A549 (cell line): ENCODE data around the gene MCTP1. TPM values are rescaled to one million over a fixed set of nuclear protein-coding genes. Genes with fewer than 3 reads are reported as not detected.

Source experiments
- ATAC-seq, 2 experiments: fragments of 200-7000 bp in 1 of 2; fragments of >200 bp in 1 of 2; cut with Nextera tagmentation in 1 of 2; cut with Tn5 transposase in 1 of 2; 3 replicates each; pipeline versions ENCODE4 v1.8.0 to v1.9.1; 2018 to 2020; ENCODE audit warnings: mild to moderate bottlenecking in 1 of 2, moderate library complexity in 1 of 2
- CTCF ChIA-PET: fragments of 300-600 bp; sonication (Branson Sonifier 250); formaldehyde crosslinking; extraction: SDS; loops from one replicate; lab custom pipeline; 2021; ENCODE audit warnings: antibody characterized with exemption, inconsistent platforms; lab: Yijun Ruan, JAX
- POLR2A ChIA-PET: fragments of 350-600 bp; formaldehyde crosslinking; extraction: SDS; loops from one replicate; lab custom pipeline; 2021; ENCODE audit warnings: antibody characterized with exemption, inconsistent platforms; lab: Yijun Ruan, JAX
- DNase-seq, 2 experiments: peaks; one replicate each; pipeline versions ENCODE4 v3.0.0 to v3.0.0-alpha.2; 2011 to 2016; ENCODE audit warnings: low read depth in 1 of 2, low spot score in 1 of 2
- FAIRE-seq: peaks from 2 replicates; lab custom pipeline; 2011; peaks lifted over from hg19 to GRCh38; lab: Jason Lieb, UNC
- H3K27ac ChIP-seq, 2 experiments: fragments of >200 bp; sonication (Bioruptor Twin); formaldehyde crosslinking; 3 replicates each; pipeline ENCODE4 v1.5.1; 2016 to 2017
- H3K4me1 ChIP-seq: fragments of >200 bp; sonication (Bioruptor Twin); formaldehyde crosslinking; 3 replicates; pipeline ENCODE4 v1.6.1; 2016
- H3K4me2 ChIP-seq: fragments of >200 bp; sonication (Bioruptor Twin); formaldehyde crosslinking; 3 replicates; pipeline ENCODE4 v1.6.1; 2016
- H3K4me3 ChIP-seq: fragments of >200 bp; sonication (Bioruptor Twin); formaldehyde crosslinking; 3 replicates; pipeline ENCODE4 v1.5.1; 2016
- H3K9me3 ChIP-seq: fragments of >200 bp; sonication (Bioruptor Twin); formaldehyde crosslinking; 3 replicates; pipeline ENCODE4 v1.6.1; 2016
- CBX2 ChIP-seq: fragments of 200-600 bp; sonication (generic); IDR thresholded peaks from 2 replicates; pipeline ENCODE4 v1.6.1; 2016; ENCODE audit warnings: low read depth, mild to moderate bottlenecking, borderline replicate concordance
- CTCF ChIP-seq: fragments of >200 bp; sonication (Bioruptor Twin); formaldehyde crosslinking; IDR thresholded peaks from 3 replicates; pipeline ENCODE4 v1.5.1; 2016
- EHF ChIP-seq: fragments of 250-450 bp; sonication (Bioruptor Pico); IDR thresholded peaks from 2 replicates; pipeline ENCODE4 v1.5.0; 2020; ENCODE audit warnings: mild to moderate bottlenecking
- EHMT2 ChIP-seq: fragments of 200-600 bp; sonication (generic); IDR thresholded peaks from 2 replicates; pipeline ENCODE4 v1.6.1; 2016; ENCODE audit warnings: antibody characterized with exemption, low read depth, mild to moderate bottlenecking, moderate library complexity
- EP300 ChIP-seq, 2 experiments: fragments of >200 bp; sonication (Bioruptor Twin); formaldehyde crosslinking; IDR thresholded peaks; 2 replicates in 1 of 2; 3 replicates in 1 of 2; pipeline ENCODE4 v1.6.1; 2016 to 2017
- FOSB ChIP-seq: fragments of 250-450 bp; sonication (Bioruptor Pico); IDR thresholded peaks from 2 replicates; pipeline ENCODE4 v1.5.0; 2020; ENCODE audit warnings: mild to moderate bottlenecking, moderate library complexity
- FOSL2 ChIP-seq, 2 experiments: fragments of 450-650 bp in 1 of 2; fragments of >200 bp in 1 of 2; sonication (Bioruptor Twin) in 1 of 2; formaldehyde crosslinking; IDR thresholded peaks; 2 replicates each; pipeline versions ENCODE4 v1.5.0 to v1.6.1; 2016 to 2020; ENCODE audit warnings: mild to moderate bottlenecking in 1 of 2, moderate library complexity in 1 of 2
- FOXS1 ChIP-seq: fragments of 250-450 bp; sonication (Bioruptor Pico); IDR thresholded peaks from 2 replicates; pipeline ENCODE4 v1.5.0; 2020; ENCODE audit warnings: mild to moderate bottlenecking, moderate library complexity
- GATA3 ChIP-seq: IDR thresholded peaks from 2 replicates; pipeline ENCODE4 v1.6.1; 2012; ENCODE audit warnings: borderline replicate concordance
- HOXA7 ChIP-seq: fragments of 250-450 bp; sonication (Bioruptor Pico); IDR thresholded peaks from 2 replicates; pipeline ENCODE4 v1.5.0; 2020; ENCODE audit warnings: mild to moderate bottlenecking, moderate library complexity
- HOXB13 ChIP-seq: fragments of 250-450 bp; sonication (Bioruptor Pico); IDR thresholded peaks from 2 replicates; pipeline ENCODE4 v1.5.0; 2020; ENCODE audit warnings: low read depth, mild to moderate bottlenecking, moderate library complexity
- HOXB5 ChIP-seq: fragments of 250-450 bp; sonication (Bioruptor Pico); IDR thresholded peaks from 2 replicates; pipeline ENCODE4 v1.5.0; 2020; ENCODE audit warnings: mild to moderate bottlenecking, moderate library complexity
- JUNB ChIP-seq: fragments of >200 bp; sonication (Bioruptor Twin); formaldehyde crosslinking; IDR thresholded peaks from 2 replicates; pipeline ENCODE4 v1.6.1; 2016
- KDM1A ChIP-seq: fragments of 200-600 bp; sonication (generic); IDR thresholded peaks from 2 replicates; pipeline ENCODE4 v1.6.1; 2016; ENCODE audit warnings: low read depth, mild to moderate bottlenecking
- KDM5A ChIP-seq: fragments of 200-600 bp; sonication (generic); IDR thresholded peaks from 2 replicates; pipeline ENCODE4 v1.6.1; 2016; ENCODE audit warnings: antibody characterized with exemption, mild to moderate bottlenecking
- MAFK ChIP-seq: fragments of 450-650 bp; IDR thresholded peaks from 2 replicates; pipeline ENCODE4 v1.6.1; 2014; ENCODE audit not compliant: partially characterized antibody
- NPAS2 ChIP-seq: fragments of 250-450 bp; sonication (Bioruptor Pico); IDR thresholded peaks from 2 replicates; pipeline ENCODE4 v1.8.0; 2022; ENCODE audit warnings: mild to moderate bottlenecking, moderate library complexity, borderline replicate concordance
- POLR2A ChIP-seq: IDR thresholded peaks from 2 replicates; pipeline ENCODE4 v1.6.1; 2012; ENCODE audit warnings: mild to moderate bottlenecking, low read length
- RCOR1 ChIP-seq: fragments of 150-350 bp; IDR thresholded peaks from 2 replicates; pipeline ENCODE4 v1.6.1; 2014; ENCODE audit warnings: antibody characterized with exemption, low read length, low read depth
- REST ChIP-seq: fragments of 200-600 bp; sonication (generic); IDR thresholded peaks from 2 replicates; pipeline ENCODE4 v1.6.1; 2016; ENCODE audit warnings: antibody characterized with exemption, mild to moderate bottlenecking, moderate library complexity
- RFX5 ChIP-seq: fragments of 450-650 bp; IDR thresholded peaks from 2 replicates; pipeline ENCODE4 v1.7.1; 2014; ENCODE audit warnings: antibody characterized with exemption, mild to moderate bottlenecking, moderate library complexity
- TFCP2L1 ChIP-seq: fragments of 250-450 bp; sonication (Bioruptor Pico); IDR thresholded peaks from 2 replicates; pipeline ENCODE4 v1.5.0; 2021; ENCODE audit warnings: mild to moderate bottlenecking
- ZC3H11A ChIP-seq: fragments of 450-650 bp; IDR thresholded peaks from 2 replicates; pipeline ENCODE4 v1.6.1; 2014; ENCODE audit warnings: antibody characterized with exemption, mild to moderate bottlenecking
- ZSCAN20 ChIP-seq: fragments of 250-450 bp; sonication (Bioruptor Pico); IDR thresholded peaks from 2 replicates; pipeline ENCODE4 v1.8.0; 2022; ENCODE audit warnings: mild to moderate bottlenecking, moderate library complexity
- WGBS: methylation state at CpG from one replicate; pipeline ENCODE4 v1.1.6; 2017; ENCODE audit errors: missing lambda C conversion rate; 5-methylcytosine and 5-hydroxymethylcytosine counted together
- polyA plus RNA-seq, 4 experiments: library from polyadenylated mRNA; depleted of rRNA in 3 of 4; stranded (reverse); fragments of >200 nt; fragmentation: RNase III in 1 of 4; extraction: RNeasy Plus Mini Kit Qiagen cat#74134 plus additional on column Dnase treatment in 1 of 4; gene quantifications; 2 replicates in 3 of 4; 3 replicates in 1 of 4; pipeline ENCODE4 v1.2.3, GENCODE V29; 2011 to 2017

The MCTP1 gene
- polyA plus RNA-seq, 2 of the 4 experiments (the other 2 are of a cell fraction): 5.4 to 6.9 TPM

DNA sequence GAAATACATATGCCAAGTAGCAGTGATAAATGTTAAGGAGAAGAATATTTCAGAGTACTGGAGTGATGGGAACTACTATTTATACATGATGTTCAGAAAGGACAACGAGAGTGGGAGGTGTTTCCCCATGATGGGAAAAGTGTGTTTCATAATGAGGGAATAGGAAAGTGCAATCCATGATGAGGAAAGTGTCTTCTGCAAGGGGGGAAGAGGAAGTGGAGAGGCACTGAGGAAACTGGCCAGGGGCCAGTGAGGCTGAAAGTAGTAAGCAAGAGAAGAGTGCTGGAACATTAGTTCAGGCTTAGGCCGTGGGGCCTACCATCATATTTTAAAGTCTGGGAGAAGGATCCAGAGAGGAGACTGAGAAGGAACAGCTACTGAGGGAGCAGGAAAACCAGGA is 339.2 kb downstream of the MCTP1 start:
- POLR2A ChIA-PET: no interaction called here
- Histone ChIP-seq H3K4me2 (no peak overlapping the region), H3K4me3 (no peak overlapping the region), H3K27ac (no peak overlapping the region), H3K9me3 (no peaks in the 10 kb centered on the region), H3K4me1 (no peaks in the 10 kb centered on the region)
- TF ChIP-seq HOXB5 (CRISPR knock-in tag) (no peak), CTCF (no peak), POLR2A (no peak), ZSCAN20 (CRISPR knock-in tag) (no peak), HOXA7 (CRISPR knock-in tag) (no peak), EP300 (IDR thresholded peaks at IDR 0.05) (no peak), TFCP2L1 (no peak), GATA3 (no peak), HOXB13 (CRISPR knock-in tag) (no peak), JUNB (no peak), EHMT2 (no peak), FOXS1 (CRISPR knock-in tag) (no peak), RCOR1 (no peak), KDM1A (no peak), RFX5 (no peak), EHF (CRISPR knock-in tag) (no peak), FOSB (CRISPR knock-in tag) (no peak), FOSL2 (IDR thresholded peaks at IDR 0.05) (no peak), FOSL2 (CRISPR knock-in tag; IDR thresholded peaks at IDR 0.05) (no peak), MAFK (no peak), CBX2 (no peak)
- no peak for ATAC-seq
- CTCF ChIA-PET: no interaction called here
- 51% methylated on average over 2 of the region's 2 CpGs for WGBS
- no peak for FAIRE-seq
- no peak for DNase-seq

- no peak for ATAC-seq
- Histone ChIP-seq H3K27ac (no peak overlapping the region), H3K4me1 (no peaks in the 10 kb centered on the region), H3K4me2 (no peak overlapping the region), H3K4me3 (no peak overlapping the region), H3K9me3 (no peaks in the 10 kb centered on the region)
- TF ChIP-seq EP300 (IDR thresholded peaks at IDR 0.05) (no peak), KDM5A (no peak), RCOR1 (no peak), ZC3H11A (no peak), REST (no peak), NPAS2 (CRISPR knock-in tag) (no peak)
- CTCF ChIA-PET: interaction anchor here (1.2 kb wide), 1 partner anchor 24 kb away, joined by 3 read pairs; no protein-coding TSS in a partner anchor
- DNase-seq: no peak
- FAIRE-seq: no peak
- POLR2A ChIA-PET: no interaction called here
Observed at GRCh38 chr5:94944160-94944559, 340.7 kb downstream of the MCTP1 start.
